Lower lobe of right lung (tissue), 2 donors: Measurements from ENCODE around the gene HINT3. TPM values are rescaled to one million over a fixed set of nuclear protein-coding genes. Genes with fewer than 3 reads are reported as not detected.

ENCODE experiments used
- ATAC-seq, 2 donors: fragments of 200-7000 bp; cut with Tn5 transposase; one replicate each; pipeline ENCODE4 v1.9.1; 2020 to 2022; ENCODE audit warnings: mild to moderate bottlenecking in 2 of 2, moderate library complexity in 2 of 2
- DNase-seq: peaks from one replicate; pipeline ENCODE4 v3.0.0-alpha.2; 2020
- H3K27ac ChIP-seq: fragments of 200-600 bp; one replicate; pipeline ENCODE4 v1.8.0; 2022
- H3K27me3 ChIP-seq: fragments of 200-600 bp; one replicate; pipeline ENCODE4 v1.8.0; 2022; ENCODE audit warnings: low read depth
- H3K36me3 ChIP-seq: fragments of 200-600 bp; one replicate; pipeline ENCODE4 v1.8.0; 2022; ENCODE audit warnings: mild to moderate bottlenecking
- H3K4me1 ChIP-seq: fragments of 200-600 bp; one replicate; pipeline ENCODE4 v1.8.0; 2022
- H3K4me3 ChIP-seq: fragments of 200-600 bp; one replicate; pipeline ENCODE4 v1.8.0; 2022; ENCODE audit warnings: mild to moderate bottlenecking
- H3K9me3 ChIP-seq: fragments of 200-600 bp; one replicate; pipeline ENCODE4 v1.8.0; 2022
- CTCF ChIP-seq: fragments of 200-600 bp; IDR thresholded peaks from one replicate; pipeline ENCODE4 v1.8.0; 2022; ENCODE audit warnings: antibody characterized with exemption, mild to moderate bottlenecking
- intact Hi-C: fragments of 100-400 bp; cut with DNase I; formaldehyde crosslinking; loops from one replicate; pipeline ENCODE4 v1.11.0; 2022
- total RNA-seq: library from RNA; stranded (reverse); fragmentation: NEBNext Ultra II Directional; extraction: Animal tissue kit (Norgen Biotek cat#: 25700); gene quantifications from one replicate; pipeline ENCODE4 v1.2.1, GENCODE V29; 2021
- donor health status: DM: no; HTN: yes; CAD: no; lungs with severe emphysema.

HINT3 gene
- total RNA-seq, 1 donor from 2014 or later, result 28.3 TPM

- DNase-seq (no peak), ATAC-seq (no peak)
- Histone ChIP-seq H3K4me1 (peaks cover 8% of the 10 kb centered on the region), H3K27me3 (no peaks in the 10 kb centered on the region), H3K36me3 (peaks cover 10% of the 10 kb centered on the region), H3K27ac (no peak overlapping the region), H3K4me3 (no peak overlapping the region), H3K9me3 (no peaks in the 10 kb centered on the region)
- intact Hi-C loops, result no loop called here
- no peak for TF ChIP-seq CTCF
These were observed 25.1 kb downstream of the HINT3 start for GRCh38 chr6:125981571-125982185.

- intact Hi-C loops, result no loop called here
- H3K27ac ChIP-seq, result no peak overlapping the region
- H3K27me3 ChIP-seq, result no peaks in the 10 kb centered on the region
- peaks cover 17% of the 10 kb centered on the region for H3K4me1 ChIP-seq
- H3K36me3 ChIP-seq, result peaks cover 10% of the 10 kb centered on the region
- no peak for DNase-seq
- no peak overlapping the region for H3K4me3 ChIP-seq
- no peak for TF ChIP-seq CTCF
- H3K9me3 ChIP-seq, result no peaks in the 10 kb centered on the region
- no peak for ATAC-seq
These were observed 26.8 kb downstream of the HINT3 start for GRCh38 chr6:125983246-125983945.

- DNase-seq (no peak), ATAC-seq (no peak)
- peaks cover 17% of the 10 kb centered on the region for H3K4me1 ChIP-seq
- intact Hi-C loops, result no loop called here
- no peak overlapping the region for H3K27ac ChIP-seq
- no peak overlapping the region for H3K4me3 ChIP-seq
- H3K9me3 ChIP-seq, result no peaks in the 10 kb centered on the region
- TF ChIP-seq CTCF, result no peak
- no peaks in the 10 kb centered on the region for H3K27me3 ChIP-seq
- H3K36me3 ChIP-seq, result peaks cover 10% of the 10 kb centered on the region
These were observed 27.7 kb downstream of the HINT3 start for GRCh38 chr6:125984311-125984710.

GRCh38 chr6:125985522-125985921 lies 29.0 kb downstream of the HINT3 start:
- no peaks in the 10 kb centered on the region for H3K27me3 ChIP-seq
- no peak for TF ChIP-seq CTCF
- no peak for DNase-seq
- H3K4me3 ChIP-seq, result peak overlapping the region; percentile 85
- H3K36me3 ChIP-seq, result peaks cover 10% of the 10 kb centered on the region
- peak overlapping the region; percentile 86 for H3K27ac ChIP-seq
- peaks cover 17% of the 10 kb centered on the region for H3K4me1 ChIP-seq
- ATAC-seq, result peak in 1 of 2 donors; percentile 11
- intact Hi-C loops, result no loop called here
- no peaks in the 10 kb centered on the region for H3K9me3 ChIP-seq

GRCh38 chr6:125985979-125986300 lies 29.4 kb downstream of the HINT3 start:
- intact Hi-C loops, result no loop called here
- H3K9me3 ChIP-seq, result no peaks in the 10 kb centered on the region
- H3K4me1 ChIP-seq, result peaks cover 17% of the 10 kb centered on the region
- DNase-seq (no peak), ATAC-seq (no peak)
- H3K4me3 ChIP-seq, result peak overlapping the region; percentile 85
- H3K27me3 ChIP-seq, result no peaks in the 10 kb centered on the region
- peak overlapping the region; percentile 86 for H3K27ac ChIP-seq
- TF ChIP-seq CTCF, result no peak
- peaks cover 10% of the 10 kb centered on the region for H3K36me3 ChIP-seq
